Measurements from ENCODE around the gene PDZD4. TPM values are rescaled to one million over a fixed set of nuclear protein-coding genes. Genes with fewer than 3 reads are reported as not detected.

PDZD4 gene
- total and polyA plus RNA-seq, 10 of the 15 experiments (the other 5 are each of a cell fraction or from before 2014, with no cell fraction given) = 0.01 to 0.15 (median 0.04) TPM; not detected in 6

- DNase-seq (ENCODE audit: low read depth, low spot score) = no peak
- no peaks in the 10 kb centered on the region; the same call in 2 of the 3 replicates for H3K9me3 ChIP-seq (replicated peaks; ENCODE audit: control insufficient read depth, insufficient read depth, low read length)
- peaks cover 4% of the 10 kb centered on the region; the same call in 1 of the 2 replicates for H3K4me1 ChIP-seq (ENCODE audit: control insufficient read depth, insufficient read depth, low read length)
- H4K20me1 ChIP-seq (ENCODE audit: control insufficient read depth, insufficient read depth) = no peaks in the 10 kb centered on the region; the same call in 1 of the 2 replicates
- no peak overlapping the region for H2AFZ ChIP-seq (ENCODE audit: control insufficient read depth, low read depth, low read length)
- H3K4me2 ChIP-seq (ENCODE audit: control insufficient read depth, insufficient read depth) = no peak overlapping the region
- no peak overlapping the region for H3K27ac ChIP-seq (ENCODE audit: control insufficient read depth, insufficient read depth)
- RAD21 ChIA-PET (ENCODE audit: unreplicated experiment) = no interaction called here
- FAIRE-seq = no peak
- SMC1A ChIA-PET (ENCODE audit: uncharacterized antibody, unreplicated experiment) = no interaction called here
- CTCF ChIA-PET = no interaction called here
- intact Hi-C loops (cut with micrococcal nuclease; ENCODE audit: unreplicated experiment) (no loop called here), in situ Hi-C loops (cut with MboI) (no loop called here)
- peaks cover 0 to 1% of the 10 kb centered on the region in 2 experiments; a peak in 2 of 4 replicates for H3K36me3 ChIP-seq (ENCODE audit: control insufficient read depth in 2 of 2, insufficient read depth in 2 of 2, low read length in 1 of 2)
- no peak overlapping the region for H3K4me3 ChIP-seq
- POLR2A ChIA-PET = no interaction called here
- H3K79me2 ChIP-seq (ENCODE audit: control insufficient read depth, insufficient read depth, low read length) = peaks cover 19% of the 10 kb centered on the region
- H3K9ac ChIP-seq (ENCODE audit: control insufficient read depth, insufficient read depth, low read length) = no peak overlapping the region
- 77% methylated on average over 5 of the region's 5 CpGs for WGBS (ENCODE audit: insufficient coverage, insufficient replicate concordance, low lambda C conversion rate, missing lambda C conversion rate)
- no peaks in the 10 kb centered on the region for H3K27me3 ChIP-seq (replicated peaks in 1 of 2; ENCODE audit: control insufficient read depth in 2 of 2, insufficient read depth in 2 of 2, low read length in 1 of 2)
- no TSS peak for BruUV-seq (replicated peaks)
- no peak for ATAC-seq
- TF ChIP-seq, protein P1, sequence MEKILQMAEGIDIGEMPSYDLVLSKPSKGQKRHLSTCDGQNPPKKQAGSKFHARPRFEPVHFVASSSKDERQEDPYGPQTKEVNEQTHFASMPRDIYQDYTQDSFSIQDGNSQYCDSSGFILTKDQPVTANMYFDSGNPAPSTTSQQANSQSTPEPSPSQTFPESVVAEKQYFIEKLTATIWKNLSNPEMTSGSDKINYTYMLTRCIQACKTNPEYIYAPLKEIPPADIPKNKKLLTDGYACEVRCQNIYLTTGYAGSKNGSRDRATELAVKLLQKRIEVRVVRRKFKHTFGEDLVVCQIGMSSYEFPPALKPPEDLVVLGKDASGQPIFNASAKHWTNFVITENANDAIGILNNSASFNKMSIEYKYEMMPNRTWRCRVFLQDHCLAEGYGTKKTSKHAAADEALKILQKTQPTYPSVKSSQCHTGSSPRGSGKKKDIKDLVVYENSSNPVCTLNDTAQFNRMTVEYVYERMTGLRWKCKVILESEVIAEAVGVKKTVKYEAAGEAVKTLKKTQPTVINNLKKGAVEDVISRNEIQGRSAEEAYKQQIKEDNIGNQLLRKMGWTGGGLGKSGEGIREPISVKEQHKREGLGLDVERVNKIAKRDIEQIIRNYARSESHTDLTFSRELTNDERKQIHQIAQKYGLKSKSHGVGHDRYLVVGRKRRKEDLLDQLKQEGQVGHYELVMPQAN (conservative IDR thresholded peaks at IDR 0.05) = no peak
- TF ChIP-seq SMARCA5 (IDR thresholded peaks at IDR 0.05) = no peak
- no peak for TF ChIP-seq BCL3 (IDR thresholded peaks at IDR 0.05; ENCODE audit: borderline replicate concordance, insufficient read depth, low read depth, low read length, poor library complexity, severe bottlenecking)
- TF ChIP-seq, protein P2, sequence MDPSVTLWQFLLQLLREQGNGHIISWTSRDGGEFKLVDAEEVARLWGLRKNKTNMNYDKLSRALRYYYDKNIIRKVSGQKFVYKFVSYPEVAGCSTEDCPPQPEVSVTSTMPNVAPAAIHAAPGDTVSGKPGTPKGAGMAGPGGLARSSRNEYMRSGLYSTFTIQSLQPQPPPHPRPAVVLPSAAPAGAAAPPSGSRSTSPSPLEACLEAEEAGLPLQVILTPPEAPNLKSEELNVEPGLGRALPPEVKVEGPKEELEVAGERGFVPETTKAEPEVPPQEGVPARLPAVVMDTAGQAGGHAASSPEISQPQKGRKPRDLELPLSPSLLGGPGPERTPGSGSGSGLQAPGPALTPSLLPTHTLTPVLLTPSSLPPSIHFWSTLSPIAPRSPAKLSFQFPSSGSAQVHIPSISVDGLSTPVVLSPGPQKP (IDR thresholded peaks at IDR 0.05; ENCODE audit: low read depth, low read length) = no peak
- no peak for TF ChIP-seq GABPA (IDR thresholded peaks at IDR 0.05; ENCODE audit: low read depth)
- no peak for TF ChIP-seq ZNF24 (IDR thresholded peaks at IDR 0.05)
- no peak for TF ChIP-seq FOS (IDR thresholded peaks at IDR 0.05; ENCODE audit: borderline replicate concordance, extremely low read depth, insufficient read length)
- TF ChIP-seq EP300 (IDR thresholded peaks at IDR 0.05; ENCODE audit: borderline replicate concordance in 1 of 2, control insufficient read depth in 1 of 2, low read depth in 2 of 2, low read length in 2 of 2) = no peak
- no peak for TF ChIP-seq BRCA1 (IDR thresholded peaks at IDR 0.05; ENCODE audit: low read depth, low read length)
- TF ChIP-seq ATF3 (IDR thresholded peaks at IDR 0.05; ENCODE audit: borderline replicate concordance, extremely low read depth, low read depth, low read length) = no peak
- TF ChIP-seq EED (IDR thresholded peaks at IDR 0.05; ENCODE audit: low read depth) = no peak
- no peak for TF ChIP-seq TCF7 (IDR thresholded peaks at IDR 0.05; ENCODE audit: borderline replicate concordance)
- TF ChIP-seq NRF1 (conservative IDR thresholded peaks at IDR 0.05; ENCODE audit: low read depth, low read length) = no peak
- no peak for TF ChIP-seq DPF2 (IDR thresholded peaks at IDR 0.05)
Measured at GRCh38 chrX:153799326-153799725, 31.0 kb downstream of the PDZD4 start.

Measured in GM12878 (cell line).